Activated CD4-positive, alpha-beta T cell treated with anti-CD3 and anti-CD28 coated beads for 24 hours (primary cell): Measurements from ENCODE around the gene SELENOH.

Experiments used
- DNase-seq, 2 donors: peaks; one replicate each; pipeline ENCODE4 v3.0.0-alpha.2; 2020; ENCODE audit warnings: low read depth in 2 of 2

SELENOH gene

DNA sequence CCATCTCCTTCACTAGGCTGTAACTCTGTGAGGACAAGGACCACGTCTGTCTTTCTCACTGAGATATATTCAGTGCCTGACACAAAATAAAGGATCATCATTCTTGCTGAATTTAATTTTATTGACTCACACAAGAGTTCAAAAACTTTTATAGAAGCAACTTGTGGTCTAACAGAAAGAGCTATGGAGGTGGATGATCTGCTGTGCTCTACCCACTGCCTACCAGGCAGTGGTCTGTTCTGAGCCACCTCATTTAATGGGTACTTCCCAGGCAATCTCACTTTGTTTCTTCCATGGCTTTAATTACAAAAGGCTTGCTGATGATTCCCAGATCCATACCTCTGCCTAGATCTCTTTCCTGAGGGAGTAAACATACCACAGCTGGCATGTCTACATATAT, 5.6 kb downstream of the SELENOH start:
- no peak for DNase-seq

GRCh38 chr11:57751176-57751575, 9.9 kb downstream of the SELENOH start:
- no peak for DNase-seq

DNA sequence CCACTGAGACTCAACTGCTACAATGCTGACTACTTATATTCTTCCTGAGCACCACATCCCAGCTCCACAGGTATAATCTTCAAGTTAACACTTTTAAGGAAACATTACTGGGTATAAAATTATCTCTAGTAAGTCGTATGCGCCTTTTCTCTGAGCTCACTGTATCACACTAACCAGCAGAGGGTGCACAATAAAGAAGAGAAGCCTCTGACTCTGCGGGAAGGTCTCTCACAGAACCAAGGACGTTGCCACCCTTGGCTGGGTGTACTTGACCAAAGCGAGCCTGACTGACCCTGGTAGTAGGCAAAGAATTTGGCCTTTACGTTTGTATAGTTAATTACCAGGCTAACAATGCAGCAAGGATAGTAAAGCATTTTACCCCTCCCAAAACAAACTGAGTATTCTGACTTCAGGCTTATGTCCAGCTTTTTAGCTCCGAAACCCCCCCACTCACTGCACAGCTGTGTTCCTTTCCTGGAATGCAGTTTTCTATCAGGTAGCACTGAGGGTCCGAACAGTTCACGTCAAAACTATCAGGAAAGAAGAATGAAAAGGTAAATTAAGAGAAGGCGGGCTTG, 10.5 kb downstream of the SELENOH start, which contains the start of gene BTBD18:
Gene BTBD18 (minus strand): TSS at position 144 of the 578 bp plus-strand sequence. CDS start 631 bp downstream, outside the sequence.
- no peak for DNase-seq

DNA sequence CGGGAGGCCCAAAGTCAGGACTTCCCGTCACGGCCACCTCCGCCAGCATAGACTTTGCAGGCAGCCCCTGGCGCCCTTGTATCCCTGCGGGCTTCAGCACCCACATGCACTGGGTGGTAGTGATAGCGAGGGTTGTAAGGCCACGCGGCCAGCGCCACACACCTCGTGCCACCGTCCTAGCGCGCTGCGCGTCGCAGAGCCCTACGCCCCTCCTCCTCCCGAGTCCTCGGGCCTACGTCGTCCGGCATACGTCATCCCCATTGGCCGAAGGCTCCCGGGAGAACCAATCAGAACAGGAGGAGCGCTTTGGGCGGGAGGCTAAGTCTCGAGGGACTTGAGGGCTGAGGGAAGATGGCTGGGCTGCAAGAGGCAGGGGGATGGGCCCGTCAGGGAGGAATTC, 11.7 kb downstream of the SELENOH start:
- no peak for DNase-seq

DNA sequence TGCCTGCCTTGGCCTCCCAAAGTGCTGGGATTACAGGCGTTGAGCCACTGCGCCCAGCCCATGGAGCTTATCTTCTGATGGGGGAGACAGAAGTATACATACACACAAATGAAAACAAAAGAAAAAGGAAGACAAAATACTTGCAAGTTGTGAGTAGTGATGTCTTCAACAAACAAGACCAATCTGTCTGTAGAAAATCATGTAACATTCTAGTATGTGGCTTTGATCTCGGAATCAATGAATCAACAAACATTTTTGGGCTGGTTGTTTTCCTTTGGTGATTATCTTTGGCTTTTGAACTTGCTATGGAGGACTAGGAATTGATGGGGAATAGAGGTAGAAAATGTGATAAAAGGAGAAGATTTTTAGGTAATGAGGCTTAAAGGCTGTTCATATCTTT, 16.9 kb downstream of the SELENOH start:
- DNase-seq: no peak

DNA sequence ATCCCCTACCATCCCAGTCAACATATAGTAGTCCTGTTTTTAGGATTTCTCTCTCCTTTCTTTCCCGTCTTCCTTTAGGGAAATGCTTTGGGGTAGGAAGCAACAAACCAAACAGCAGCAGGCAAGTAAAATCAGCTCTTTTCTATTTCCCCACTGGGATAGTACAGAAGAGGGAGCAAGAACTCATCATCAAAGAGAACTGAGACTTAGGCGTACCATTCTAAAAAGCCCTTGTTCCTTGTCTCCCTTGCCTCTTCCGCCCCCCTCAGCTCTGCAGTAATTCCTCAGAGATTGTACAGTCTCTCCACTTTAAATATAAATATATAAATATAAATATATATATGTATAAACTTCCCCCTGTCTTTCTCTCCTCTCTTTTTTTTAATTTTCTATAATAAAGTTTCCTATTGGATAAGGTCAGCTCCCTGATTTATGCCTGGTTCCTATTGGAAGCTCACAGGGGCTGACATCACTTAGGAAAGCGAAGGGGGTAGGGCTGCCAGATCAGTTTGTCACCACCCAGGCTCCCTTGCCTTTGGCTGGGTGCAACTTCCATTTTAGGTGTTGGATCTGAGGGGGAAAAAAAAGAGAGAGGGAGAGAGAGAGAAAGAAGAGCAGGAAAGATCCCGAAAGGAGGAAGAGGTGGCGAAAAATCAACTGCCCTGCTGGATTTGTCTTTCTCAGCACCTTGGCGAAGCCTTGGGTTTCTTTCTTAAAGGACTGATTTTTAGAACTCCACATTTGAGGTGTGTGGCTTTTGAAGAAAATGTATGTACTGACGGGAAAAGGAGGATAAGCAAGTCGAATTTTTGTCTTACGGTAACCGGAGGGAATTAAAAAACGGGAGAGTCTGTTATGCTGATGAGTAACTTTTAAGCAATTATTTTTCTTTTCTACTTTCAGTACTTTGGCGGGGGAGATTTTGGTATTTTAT, 20.3 kb downstream of the SELENOH start, which contains the start of gene CTNND1:
Gene CTNND1 (plus strand): TSS at position 502 of the 934 bp plus-strand sequence. CDS start 29,677 bp downstream, outside the sequence.
- DNase-seq: no peak

GRCh38 chr11:57762235-57762861, 21.1 kb downstream of the SELENOH start:
- DNase-seq: no peak

- no peak for DNase-seq
These were observed 22.3 kb downstream of the SELENOH start for GRCh38 chr11:57763568-57763967.

DNA sequence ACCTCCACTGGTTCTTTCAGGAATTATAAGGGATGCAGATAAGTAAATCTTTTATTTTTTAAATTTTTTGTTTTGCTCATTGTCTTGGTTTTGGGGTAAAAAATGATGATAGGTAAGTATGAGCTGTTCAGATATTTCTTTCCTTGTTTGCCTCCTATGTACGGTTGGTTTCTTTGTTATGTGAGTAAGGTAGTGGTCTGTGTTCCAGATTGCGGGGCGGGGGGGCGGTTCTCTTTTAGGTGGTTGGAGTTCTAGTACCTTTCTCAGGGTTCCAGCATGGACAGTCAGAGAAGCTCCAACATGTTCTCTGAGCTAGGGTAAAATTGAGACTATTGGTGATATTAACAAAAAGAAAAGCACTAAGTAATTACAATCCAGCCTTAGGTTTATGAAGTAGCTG, 22.7 kb downstream of the SELENOH start:
- no peak for DNase-seq

DNA sequence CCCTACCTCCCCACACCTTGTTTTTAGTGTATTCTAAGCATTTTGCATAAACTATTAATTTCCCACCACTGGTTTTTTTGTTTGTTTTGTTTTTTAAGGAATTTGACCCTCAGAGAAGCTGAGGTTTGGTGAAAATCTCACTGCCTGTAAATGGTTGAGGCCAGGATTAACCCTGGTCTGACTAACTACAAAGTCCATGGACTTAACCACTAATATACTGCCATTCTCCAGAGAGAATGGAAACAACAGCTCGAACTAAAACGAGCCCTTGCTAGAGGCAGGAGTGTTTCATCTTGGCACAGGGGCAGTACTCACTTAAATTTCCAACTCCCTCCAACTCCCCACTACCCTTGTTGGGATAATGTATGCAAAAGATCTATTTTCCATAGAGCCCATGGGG, 23.3 kb downstream of the SELENOH start:
- no peak for DNase-seq

GRCh38 chr11:57764972-57765371, 23.7 kb downstream of the SELENOH start:
- DNase-seq: no peak

- no peak for DNase-seq
These were observed 29.5 kb downstream of the SELENOH start for GRCh38 chr11:57770793-57771192.

DNA sequence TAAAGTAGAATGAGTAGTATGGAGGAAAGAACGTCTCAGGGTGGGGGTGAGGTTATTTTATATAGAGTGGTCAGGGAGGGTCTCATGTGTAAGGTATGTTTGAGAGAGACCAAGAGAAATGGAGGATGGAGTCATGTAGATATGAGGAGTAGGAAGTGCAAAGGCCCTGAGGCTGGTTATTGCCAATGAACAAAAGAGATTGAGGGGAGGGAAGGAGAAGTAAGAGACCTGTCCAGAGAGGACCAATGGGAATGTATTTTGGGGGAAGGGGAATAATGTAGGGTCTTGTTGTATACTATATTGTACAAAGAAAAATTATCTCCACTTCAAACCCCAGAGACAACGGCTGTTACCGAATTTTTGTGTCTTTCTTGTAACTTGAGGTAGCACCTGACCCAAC, 30.1 kb downstream of the SELENOH start:
- no peak for DNase-seq

DNA sequence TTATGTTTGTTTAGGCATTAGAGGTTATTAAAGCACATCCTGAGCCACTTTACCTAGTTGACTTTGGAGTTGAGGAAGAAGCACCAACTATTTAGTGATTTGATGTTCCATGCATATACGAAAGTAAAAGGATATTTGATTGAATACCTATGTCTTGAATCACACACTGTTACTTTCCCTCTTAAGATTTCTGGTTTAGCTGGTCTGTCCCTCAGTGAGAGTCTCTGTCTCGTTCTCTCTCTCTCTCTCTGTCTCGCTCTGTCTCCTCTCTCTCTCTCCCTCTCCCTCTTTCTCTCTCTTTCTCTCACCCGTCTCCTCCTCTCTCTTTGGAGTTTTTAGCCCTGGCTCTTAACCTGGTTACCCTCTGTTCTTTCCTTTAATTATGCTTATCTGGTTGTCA, 31.3 kb downstream of the SELENOH start:
- no peak for DNase-seq

DNA sequence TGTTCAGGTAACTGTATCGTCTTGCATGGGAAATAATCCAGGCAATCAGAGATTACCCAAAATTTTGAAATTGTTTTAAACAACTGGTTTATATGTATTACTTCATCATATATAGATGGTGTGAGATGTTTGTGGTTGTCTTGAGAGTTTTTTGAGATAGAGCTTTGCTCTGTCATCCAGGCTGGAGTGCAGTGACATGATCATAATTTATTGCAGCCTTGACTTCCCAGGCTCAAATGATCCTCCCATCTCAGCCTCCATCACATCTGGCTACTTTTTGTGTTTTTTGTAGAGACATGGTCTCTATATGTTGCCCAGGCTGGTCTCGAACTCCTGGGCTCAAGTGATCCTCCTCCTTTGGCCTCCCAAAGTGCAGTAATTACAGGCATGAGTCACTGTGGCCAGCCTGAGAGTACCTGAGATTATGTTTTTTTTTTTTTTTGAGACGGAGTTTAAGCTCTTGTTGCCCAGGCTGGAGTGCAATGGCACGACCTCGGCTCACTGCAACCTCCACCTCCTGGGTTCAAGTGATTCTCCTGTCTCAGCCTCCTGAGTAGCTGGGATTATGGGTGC, 31.8 kb downstream of the SELENOH start:
- no peak for DNase-seq

- DNase-seq: no peak
These were observed 34.2 kb downstream of the SELENOH start for GRCh38 chr11:57775491-57775890.

- no peak for DNase-seq
These were observed 34.8 kb downstream of the SELENOH start for GRCh38 chr11:57776031-57776521.

GRCh38 chr11:57776577-57777210, 35.4 kb downstream of the SELENOH start:
- no peak for DNase-seq

GRCh38 chr11:57777969-57778317, 36.7 kb downstream of the SELENOH start:
- no peak for DNase-seq

- DNase-seq: no peak
These were observed 37.2 kb downstream of the SELENOH start for GRCh38 chr11:57778318-57779037.

DNA sequence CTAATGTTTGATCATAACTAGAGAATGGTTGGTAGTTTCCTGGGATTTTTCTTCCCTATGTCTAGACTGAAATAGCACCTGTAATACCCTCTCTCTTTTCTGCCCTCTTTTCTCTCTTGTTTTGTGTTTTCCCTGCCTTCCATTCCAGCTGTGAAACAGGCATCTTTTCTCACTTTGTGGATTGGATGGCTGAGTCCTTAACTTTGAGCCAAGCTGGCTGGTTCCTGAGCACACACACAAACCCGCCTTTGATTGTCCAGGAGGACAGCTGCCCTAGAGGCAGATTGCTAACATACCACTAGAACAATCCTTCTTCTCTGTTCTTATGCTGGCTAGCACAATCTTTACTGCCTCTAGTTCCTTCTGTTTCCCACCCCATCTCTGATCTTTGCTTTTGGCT, 38.0 kb downstream of the SELENOH start:
- DNase-seq: no peak
